ENCODE measurements around the gene HSPB3.
"Not testable (repeated sequence)": the region's sequence is repeated elsewhere in the genome, so short reads cannot be mapped to it uniquely, and the experiment has no call there.

The HSPB3 gene

GRCh38 chr5:54454602-54455001 lies 897 bp upstream of the HSPB3 start:
- in situ Hi-C loops (cut with MboI; ENCODE audit: low sequenced_read_pairs), result no loop called here

- in situ Hi-C loops (cut with MboI; ENCODE audit: low sequenced_read_pairs), result no loop called here
Observed at GRCh38 chr5:54457094-54457862, 1.8 kb downstream of the HSPB3 start.

- in situ Hi-C loops (cut with MboI; ENCODE audit: low sequenced_read_pairs), result no loop called here
Observed at GRCh38 chr5:54458221-54458620, 2.7 kb downstream of the HSPB3 start.

GRCh38 chr5:54460181-54460919 lies 4.9 kb downstream of the HSPB3 start:
- in situ Hi-C loops (cut with MboI; ENCODE audit: low sequenced_read_pairs), result no loop called here

GRCh38 chr5:54462281-54462680 lies 6.8 kb downstream of the HSPB3 start:
- in situ Hi-C loops (cut with MboI; ENCODE audit: low sequenced_read_pairs), result no loop called here

- in situ Hi-C loops (cut with MboI; ENCODE audit: low sequenced_read_pairs), result no loop called here
Observed at GRCh38 chr5:54463713-54464112, 8.2 kb downstream of the HSPB3 start.

- in situ Hi-C loops (cut with MboI; ENCODE audit: low sequenced_read_pairs), result no loop called here
Observed at GRCh38 chr5:54469622-54470021, 14.1 kb downstream of the HSPB3 start.

- in situ Hi-C loops (cut with MboI; ENCODE audit: low sequenced_read_pairs), result no loop called here
Observed at GRCh38 chr5:54470128-54470527, 14.6 kb downstream of the HSPB3 start.

GRCh38 chr5:54470677-54471076 lies 15.2 kb downstream of the HSPB3 start:
- in situ Hi-C loops (cut with MboI; ENCODE audit: low sequenced_read_pairs), result no loop called here

- in situ Hi-C loops (cut with MboI; ENCODE audit: low sequenced_read_pairs), result no loop called here
Observed at GRCh38 chr5:54471398-54471797, 15.9 kb downstream of the HSPB3 start.

GRCh38 chr5:54476682-54477081 lies 21.2 kb downstream of the HSPB3 start:
- in situ Hi-C loops (cut with MboI; ENCODE audit: low sequenced_read_pairs), result no loop called here

GRCh38 chr5:54477941-54478478 lies 22.5 kb downstream of the HSPB3 start:
- in situ Hi-C loops (cut with MboI; ENCODE audit: low sequenced_read_pairs), result no loop called here

- in situ Hi-C loops (cut with MboI; ENCODE audit: low sequenced_read_pairs), result no loop called here
Observed at GRCh38 chr5:54480296-54480695, 24.8 kb downstream of the HSPB3 start.

GRCh38 chr5:54484219-54484894 lies 28.9 kb downstream of the HSPB3 start:
- in situ Hi-C loops (cut with MboI; ENCODE audit: low sequenced_read_pairs), result no loop called here

GRCh38 chr5:54485659-54486058 lies 30.2 kb downstream of the HSPB3 start:
- in situ Hi-C loops (cut with MboI; ENCODE audit: low sequenced_read_pairs), result not testable (repeated sequence)

GRCh38 chr5:54489648-54489979 lies 34.1 kb downstream of the HSPB3 start:
- in situ Hi-C loops (cut with MboI; ENCODE audit: low sequenced_read_pairs), result not testable (repeated sequence)

GRCh38 chr5:54491326-54491725 lies 35.8 kb downstream of the HSPB3 start:
- in situ Hi-C loops (cut with MboI; ENCODE audit: low sequenced_read_pairs), result no loop called here

- in situ Hi-C loops (cut with MboI; ENCODE audit: low sequenced_read_pairs), result no loop called here
Observed at GRCh38 chr5:54492178-54492577, 36.7 kb downstream of the HSPB3 start.

GRCh38 chr5:54495027-54495426 lies 39.5 kb downstream of the HSPB3 start:
- in situ Hi-C loops (cut with MboI; ENCODE audit: low sequenced_read_pairs), result no loop called here

Data from HL-60/S4 treated with retinoic acid at 250 ng/mL for 4 days and 3 days (cell line).